Stimulated activated CD4-positive, alpha-beta T cell treated with anti-CD3 and anti-CD28 coated beads, Interleukin-4, amount 100 ng/mL, for 48 hours (primary cell): ENCODE measurements around the gene EXOC4.

Source experiments
- DNase-seq, 2 donors: peaks; one replicate each; pipeline ENCODE4 v3.0.0-alpha.2; 2020; ENCODE audit warnings: low read depth in 2 of 2

EXOC4 gene

GRCh38 chr7:133828906-133829305 lies 576.0 kb downstream of the EXOC4 start:
- DNase-seq = no peak

DNA sequence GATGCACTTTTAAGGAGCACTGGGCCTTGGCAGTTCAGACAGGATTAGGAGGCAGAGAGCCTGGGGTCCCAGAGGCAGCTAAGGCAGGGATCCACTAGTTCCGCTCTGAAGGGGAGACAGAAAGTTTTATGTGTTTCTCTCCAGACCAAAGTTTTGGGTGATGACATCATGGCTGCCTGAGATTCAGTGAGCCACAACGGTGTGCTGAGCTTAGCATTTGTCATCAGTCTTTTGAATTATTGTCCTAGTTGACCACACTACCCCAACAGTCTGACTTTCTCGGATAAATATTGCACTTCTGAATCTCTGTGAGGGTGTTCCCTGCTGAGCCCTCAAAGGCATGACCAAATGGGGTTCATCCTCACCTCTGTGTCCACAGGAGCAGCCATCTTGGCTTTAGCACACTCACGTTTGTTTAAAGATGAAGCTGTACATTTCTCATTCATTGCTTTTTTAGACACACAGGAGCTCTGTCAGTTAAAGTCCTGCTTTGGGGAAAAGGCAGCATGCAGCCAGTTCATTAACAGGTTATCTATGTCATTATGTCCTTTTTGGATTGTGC lies 576.5 kb downstream of the EXOC4 start:
- DNase-seq = no peak

DNA sequence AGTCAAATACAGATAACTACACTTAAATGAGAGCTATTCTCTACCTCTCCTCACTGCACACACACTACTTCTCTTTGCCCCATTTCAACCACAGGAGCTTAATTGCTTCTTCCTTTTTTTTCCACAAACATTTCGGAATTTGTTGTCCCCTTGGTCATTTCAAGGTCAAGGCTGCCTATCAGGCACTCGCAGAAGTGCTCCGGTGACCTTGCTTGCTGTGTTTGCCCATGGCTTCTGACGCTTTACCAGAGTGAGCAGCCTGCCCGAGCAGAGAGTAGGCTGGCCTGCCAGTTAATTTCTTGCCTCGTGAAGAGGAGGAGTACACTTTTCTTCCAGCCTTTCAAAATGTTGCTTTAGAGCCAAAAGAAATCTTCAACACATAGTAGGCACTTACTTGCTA lies 577.2 kb downstream of the EXOC4 start:
- DNase-seq = no peak

GRCh38 chr7:133836666-133837065 lies 583.8 kb downstream of the EXOC4 start:
- no peak for DNase-seq

DNA sequence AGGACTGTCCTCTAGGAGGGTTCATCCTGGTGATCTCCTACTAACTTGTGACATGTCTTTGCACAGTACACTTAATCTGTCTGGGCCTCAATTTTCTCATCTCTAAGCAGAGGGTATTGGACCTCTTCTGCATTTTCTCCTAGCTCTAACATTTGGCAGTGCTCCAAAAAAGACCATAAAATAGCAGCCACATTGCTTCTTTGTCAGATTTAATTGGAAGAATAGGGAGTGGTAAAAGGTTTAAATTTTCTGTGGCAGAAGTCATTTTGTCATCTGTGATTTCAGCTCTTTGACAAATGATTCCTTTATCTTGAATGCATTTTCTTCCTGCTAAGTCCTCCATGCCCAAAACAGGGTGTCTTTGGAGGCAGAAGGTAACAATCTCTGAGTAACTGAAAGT lies 584.3 kb downstream of the EXOC4 start:
- DNase-seq = no peak

- DNase-seq = no peak
Observed at GRCh38 chr7:133839121-133839520, 586.2 kb downstream of the EXOC4 start.

GRCh38 chr7:133843341-133843740 lies 590.5 kb downstream of the EXOC4 start:
- no peak for DNase-seq

GRCh38 chr7:133845005-133845404 lies 592.1 kb downstream of the EXOC4 start:
- DNase-seq = no peak

DNA sequence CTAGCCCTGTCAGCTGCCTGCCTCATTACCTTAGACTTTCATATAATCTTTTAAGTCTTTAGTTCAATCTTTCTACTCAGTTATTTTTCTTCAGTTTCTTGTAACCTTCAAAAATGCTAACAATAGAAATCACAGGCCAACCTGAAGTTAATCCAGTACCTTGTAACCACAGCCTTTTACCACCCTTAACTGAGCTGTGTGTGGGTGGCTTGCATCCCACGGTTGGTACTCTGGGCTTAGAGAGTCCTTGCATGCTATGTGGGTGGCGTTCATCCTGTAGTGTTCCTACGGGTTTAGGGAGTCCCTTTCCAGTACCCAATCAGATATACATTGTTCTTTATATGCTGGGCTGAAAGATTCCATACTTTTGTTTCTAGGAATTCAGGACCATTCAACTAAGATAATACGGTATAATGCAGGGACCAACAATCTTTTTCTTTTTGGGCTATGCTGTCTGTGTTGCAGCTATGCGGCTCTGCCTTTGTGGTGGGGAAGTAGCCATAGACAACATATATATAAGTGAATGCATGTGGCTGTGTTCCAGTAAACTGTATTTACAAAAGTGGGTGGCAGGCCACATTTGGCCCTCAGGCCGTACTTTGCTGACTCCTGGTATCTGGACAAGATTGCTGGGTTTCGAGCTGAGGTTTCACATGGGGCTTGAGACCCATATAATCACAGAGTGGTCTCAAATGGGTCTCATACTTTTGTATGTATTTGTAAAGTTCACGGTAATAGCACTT lies 593.5 kb downstream of the EXOC4 start:
- no peak for DNase-seq

GRCh38 chr7:133850497-133851280 lies 597.8 kb downstream of the EXOC4 start:
- DNase-seq = no peak

GRCh38 chr7:133851411-133851810 lies 598.5 kb downstream of the EXOC4 start:
- no peak for DNase-seq

DNA sequence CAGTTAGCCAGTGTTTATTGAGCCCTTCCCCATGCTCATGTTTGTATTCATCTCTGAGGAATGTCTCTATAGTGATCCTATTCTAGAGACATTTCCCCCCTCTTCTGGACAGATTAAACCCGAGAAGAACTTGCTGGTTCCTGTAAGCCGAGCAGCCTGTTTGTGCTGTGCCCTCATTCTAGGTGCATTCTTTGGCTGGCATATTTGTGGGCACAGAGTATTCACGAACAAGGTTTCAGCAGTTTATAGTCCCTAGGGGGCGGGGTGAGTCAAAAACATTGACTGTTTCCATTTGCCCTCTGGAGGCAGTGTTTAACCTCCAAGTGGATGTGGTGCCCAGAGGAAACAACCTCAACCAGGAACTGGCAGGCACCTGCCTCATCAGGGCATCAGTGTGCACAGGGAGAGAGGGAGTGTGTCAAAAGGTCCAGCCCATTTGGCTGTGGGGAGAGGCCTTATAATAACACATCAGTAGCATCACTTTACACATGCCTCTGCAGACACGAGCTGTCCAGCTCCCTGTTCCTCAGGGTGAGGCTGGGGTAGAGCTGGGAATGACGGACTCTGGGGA lies 600.9 kb downstream of the EXOC4 start:
- peak in 1 of 2 donors; percentile 2 for DNase-seq

- no peak for DNase-seq
Observed at GRCh38 chr7:133854739-133855138, 601.9 kb downstream of the EXOC4 start.

- no peak for DNase-seq
Observed at GRCh38 chr7:133857376-133858119, 604.7 kb downstream of the EXOC4 start.

DNA sequence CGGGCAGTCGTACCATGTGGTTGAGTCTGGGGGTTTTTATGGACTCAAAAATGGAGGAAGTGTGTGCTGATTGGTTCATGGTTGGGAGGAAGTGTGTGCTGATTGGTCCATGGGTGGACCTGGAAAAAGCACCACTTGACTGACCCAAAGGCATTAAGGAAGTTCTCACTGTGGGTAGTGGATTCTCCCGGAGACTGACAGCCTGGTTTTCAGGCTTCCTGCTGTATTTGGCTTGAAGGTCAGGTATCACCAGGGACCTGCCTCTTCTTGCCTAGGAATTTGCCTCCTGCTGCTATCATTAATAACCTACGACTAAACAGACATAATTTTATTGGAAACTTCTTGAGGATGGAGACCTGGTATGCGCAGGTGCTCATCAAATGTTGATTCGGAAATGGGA lies 605.4 kb downstream of the EXOC4 start:
- no peak for DNase-seq

DNA sequence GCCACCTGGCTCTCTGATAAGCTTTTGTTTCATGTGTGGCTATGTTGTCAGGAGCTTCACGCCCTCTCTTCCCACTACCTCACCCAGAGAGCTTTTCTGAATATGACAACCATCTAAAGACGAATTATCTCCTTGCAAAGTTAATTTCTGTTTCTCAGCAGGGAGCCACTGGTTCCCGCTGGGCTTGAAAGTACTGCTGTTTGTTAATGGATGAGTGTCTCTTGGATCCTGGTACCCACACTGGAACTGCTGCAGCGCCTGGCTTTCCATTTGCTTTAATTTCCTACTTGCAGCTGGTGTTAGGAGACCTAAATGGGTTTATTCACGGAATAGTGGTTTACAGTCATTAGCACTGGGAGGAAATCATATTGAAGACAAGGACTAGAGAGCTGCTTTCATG lies 606.4 kb downstream of the EXOC4 start:
- DNase-seq = no peak

- DNase-seq = no peak
Observed at GRCh38 chr7:133859871-133860450, 607.1 kb downstream of the EXOC4 start.

GRCh38 chr7:133860628-133861335 lies 607.9 kb downstream of the EXOC4 start:
- DNase-seq = no peak

GRCh38 chr7:133861876-133862275 lies 609.0 kb downstream of the EXOC4 start:
- DNase-seq = no peak

GRCh38 chr7:133863362-133864061 lies 610.6 kb downstream of the EXOC4 start:
- DNase-seq = no peak
